HG03520 (cell line): ENCODE data around the gene SORCS2.

Source experiments
- ATAC-seq: cut with Tn5 transposase; IDR thresholded peaks from one replicate; pipeline ENCODE4 v1.9.1; 2021; ENCODE audit warnings: mild to moderate bottlenecking, moderate library complexity; ENCODE audit not compliant: unreplicated experiment

The SORCS2 gene

GRCh38 chr4:7638984-7639789 lies 446.8 kb downstream of the SORCS2 start:
- ATAC-seq, result no peak

DNA sequence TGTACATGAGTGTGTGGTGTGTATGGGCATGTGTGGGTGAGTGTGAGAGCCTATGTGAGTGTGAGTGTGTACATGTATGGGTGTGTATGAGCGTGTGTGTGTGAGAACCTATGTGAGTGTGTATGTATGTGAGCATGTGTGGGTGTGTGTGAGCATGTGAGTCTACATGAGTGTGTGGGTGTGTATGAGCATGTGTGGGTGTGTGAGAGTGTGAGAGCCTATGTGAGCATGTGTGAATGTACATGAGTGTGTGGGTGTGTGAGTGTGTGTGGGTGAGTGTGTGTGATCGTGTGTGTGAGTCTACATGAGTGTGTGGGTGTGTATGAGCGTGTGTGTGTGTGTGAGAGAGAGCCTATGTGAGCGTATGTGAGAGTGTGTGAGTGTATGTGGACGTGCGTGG lies 447.8 kb downstream of the SORCS2 start:
- no peak for ATAC-seq

- no peak for ATAC-seq
Measured at GRCh38 chr4:7641712-7642111, 449.4 kb downstream of the SORCS2 start.

GRCh38 chr4:7642741-7643458 lies 450.6 kb downstream of the SORCS2 start:
- ATAC-seq, result no peak

GRCh38 chr4:7645158-7645557 lies 452.8 kb downstream of the SORCS2 start:
- no peak for ATAC-seq

- ATAC-seq, result no peak
Measured at GRCh38 chr4:7645956-7646355, 453.6 kb downstream of the SORCS2 start.

- no peak for ATAC-seq
Measured at GRCh38 chr4:7646384-7647061, 454.2 kb downstream of the SORCS2 start.

DNA sequence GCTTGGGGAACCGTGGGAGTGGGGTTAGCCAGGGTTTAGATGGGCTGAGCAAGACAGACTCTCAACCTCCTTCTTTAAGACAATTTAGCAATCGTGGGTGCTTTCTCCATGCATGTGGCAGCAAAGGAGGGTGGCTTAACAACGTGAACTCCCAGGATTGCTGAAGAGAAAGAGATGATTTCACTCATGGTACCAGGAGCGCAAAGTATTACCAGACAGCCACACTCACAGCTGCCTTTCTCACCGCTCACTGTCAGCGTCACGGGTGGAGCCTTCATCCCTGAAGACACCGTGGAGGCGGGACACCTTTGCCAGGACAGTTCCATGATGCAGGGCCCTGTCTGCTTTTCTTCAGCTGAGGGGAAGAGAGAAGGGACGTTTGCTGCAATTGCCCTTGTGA lies 454.8 kb downstream of the SORCS2 start:
- no peak for ATAC-seq

DNA sequence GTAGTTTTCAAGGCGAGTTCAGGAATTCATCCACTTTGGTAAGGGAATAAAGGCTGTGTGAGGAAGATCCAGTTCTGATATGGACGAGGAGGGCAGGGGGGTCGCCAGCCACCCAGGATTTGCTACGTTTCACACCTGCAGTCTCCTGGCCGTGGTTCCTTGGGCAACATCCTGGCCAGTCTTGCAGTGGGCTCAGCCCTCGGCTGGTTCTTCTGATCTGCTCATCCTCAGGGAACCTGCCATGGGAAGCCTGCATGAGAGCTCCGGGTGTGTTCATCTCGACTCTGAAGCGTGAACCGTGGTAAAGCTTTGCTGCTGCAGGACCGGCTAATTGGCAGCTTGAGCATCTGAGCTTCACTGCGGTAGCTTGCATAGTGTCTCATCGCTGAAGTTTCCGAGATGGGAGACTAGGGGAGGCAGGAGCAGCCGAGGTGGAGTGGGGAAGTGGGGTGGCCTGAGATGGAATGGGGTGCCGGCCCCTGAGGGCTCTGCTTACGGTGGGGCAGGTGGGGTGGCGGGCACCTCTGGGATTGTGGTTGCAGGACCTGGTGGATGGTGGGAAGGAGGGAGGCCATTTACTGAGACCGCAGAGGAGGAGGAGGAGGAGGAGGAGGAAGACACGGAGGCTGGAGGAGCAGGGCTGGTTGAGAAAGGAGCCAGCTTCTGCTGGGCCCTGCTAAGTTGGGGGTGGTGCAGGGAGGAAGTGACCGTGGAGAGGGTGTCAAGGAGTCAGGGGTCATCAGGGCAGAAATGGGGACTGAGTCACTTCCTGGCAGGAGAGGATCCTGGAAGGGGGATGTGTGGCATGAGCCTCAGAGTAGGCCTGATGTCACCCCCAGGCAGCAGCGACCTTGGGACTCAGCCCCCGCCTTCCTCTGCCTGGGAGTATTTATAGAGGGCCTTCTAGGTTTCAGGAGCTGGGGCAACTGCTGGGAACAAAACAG lies 455.5 kb downstream of the SORCS2 start:
- no peak for ATAC-seq

GRCh38 chr4:7648544-7649395 lies 456.4 kb downstream of the SORCS2 start:
- ATAC-seq, result no peak

- ATAC-seq, result no peak
Measured at GRCh38 chr4:7649411-7649740, 457.0 kb downstream of the SORCS2 start.

GRCh38 chr4:7649741-7650531 lies 457.6 kb downstream of the SORCS2 start:
- ATAC-seq, result no peak

DNA sequence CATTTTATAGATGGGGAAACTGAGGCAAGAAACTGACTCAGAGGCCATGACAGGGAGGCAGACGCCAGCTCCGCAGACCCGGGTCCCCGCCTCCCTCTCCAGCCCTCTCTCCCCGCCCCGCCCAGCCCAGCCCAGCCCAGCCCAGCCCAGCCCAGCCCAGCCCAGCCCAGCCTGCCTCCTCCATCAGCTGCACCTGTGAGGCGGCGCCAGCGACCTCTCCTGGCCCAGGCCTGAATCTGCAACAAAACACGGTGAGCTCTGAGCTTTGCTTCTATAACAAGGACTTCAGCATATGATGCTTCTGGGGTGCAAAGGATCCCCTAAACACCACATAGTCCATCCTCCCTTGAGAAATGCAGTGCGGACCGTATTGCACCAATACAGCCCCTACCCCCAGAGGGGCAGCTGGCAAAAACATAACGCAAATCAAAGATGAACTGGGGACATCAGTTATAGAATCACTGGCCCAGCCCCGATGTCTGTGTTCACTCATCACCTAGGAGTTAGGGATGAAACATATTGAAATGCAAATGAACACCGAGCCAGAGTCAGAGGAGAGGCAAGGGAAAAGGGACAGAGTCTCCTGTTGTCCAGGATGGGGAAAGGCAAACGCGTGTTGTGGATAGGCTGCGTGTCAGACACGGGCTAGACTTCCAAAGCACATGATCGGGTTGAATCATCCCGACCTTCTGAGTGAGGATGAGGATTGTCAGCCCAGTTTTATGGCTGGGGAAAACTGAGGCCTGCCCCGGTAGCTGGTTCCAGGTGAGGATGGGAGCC lies 458.5 kb downstream of the SORCS2 start:
- ATAC-seq, result no peak

GRCh38 chr4:7651461-7651921 lies 459.2 kb downstream of the SORCS2 start:
- no peak for ATAC-seq

GRCh38 chr4:7652006-7652405 lies 459.7 kb downstream of the SORCS2 start:
- ATAC-seq, result no peak

DNA sequence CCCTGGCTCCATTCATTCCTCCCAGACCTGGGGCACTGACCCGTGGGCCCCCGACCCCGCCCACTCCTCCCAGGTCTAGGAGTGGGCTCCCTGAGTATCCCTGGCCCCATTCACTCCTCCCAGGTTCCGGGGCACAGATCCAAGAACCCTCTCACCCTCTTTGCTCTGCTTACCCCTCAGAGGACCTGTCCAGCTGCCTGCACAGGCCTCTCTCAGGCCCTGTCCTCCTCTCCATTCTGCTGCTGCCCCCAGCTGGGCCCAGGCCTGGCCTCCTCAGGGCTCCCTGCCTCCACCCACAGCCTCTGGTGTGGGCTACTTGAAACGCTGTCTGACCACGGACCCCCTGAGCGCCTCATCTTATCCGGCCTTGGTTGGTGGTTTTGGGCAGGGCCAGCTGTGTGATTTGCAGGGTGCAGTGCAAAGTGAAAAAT lies 460.1 kb downstream of the SORCS2 start:
- ATAC-seq, result no peak

DNA sequence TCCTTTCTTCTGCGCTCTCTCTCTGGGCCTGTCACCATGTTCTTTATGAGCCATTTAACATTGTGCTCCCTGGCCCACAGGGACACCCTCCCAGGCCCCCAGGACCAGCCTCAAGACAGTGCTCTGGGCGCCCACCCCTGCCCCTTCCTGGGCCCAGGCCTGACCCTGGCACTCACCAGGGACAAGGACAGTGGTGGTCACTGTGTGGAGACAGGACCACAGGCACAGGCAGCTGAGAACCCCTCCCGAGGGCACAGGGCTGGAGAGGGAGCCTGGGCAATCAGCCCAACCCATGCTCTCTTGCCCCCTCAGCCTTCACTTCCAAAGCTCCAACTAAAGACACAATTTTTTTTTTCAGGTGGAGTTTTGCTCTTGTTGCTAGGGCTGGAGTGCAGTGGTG lies 460.6 kb downstream of the SORCS2 start:
- no peak for ATAC-seq
